K562 (cell line): ENCODE data around the gene C10orf71. TPM values are rescaled to one million over a fixed set of nuclear protein-coding genes. Genes with fewer than 3 reads are reported as not detected.

ENCODE experiments used
- ATAC-seq: fragments of 200-7000 bp; cut with Tn5 transposase; 3 replicates; pipeline ENCODE4 v1.9.1; 2020; ENCODE audit warnings: moderate library complexity
- BruUV-seq: library from RNA; stranded (reverse); fragments of 400-500 nt; replicated peaks from 2 replicates; lab custom pipeline; 2021; lab: Mats Ljungman, UMichigan
- CTCF ChIA-PET: fragments of 300-600 bp; formaldehyde crosslinking; extraction: SDS; loops from one replicate; lab custom pipeline; 2021; ENCODE audit warnings: low intra/inter-chr PET ratio; lab: Yijun Ruan, JAX
- POLR2A ChIA-PET: fragments of 300-600, 350-650 bp; sonication (Branson Sonifier 250); formaldehyde crosslinking; extraction: SDS; loops from one replicate; lab custom pipeline; 2021; ENCODE audit warnings: antibody characterized with exemption, inconsistent platforms; lab: Yijun Ruan, JAX
- DNase-seq, 4 experiments: peaks; one replicate each; pipeline versions ENCODE4 v3.0.0 to v3.0.0-alpha.2; 2011 to 2018; ENCODE audit warnings: low spot score in 3 of 4, mixed read lengths in 3 of 4; ENCODE audit errors: extremely low read depth in 1 of 4
- FAIRE-seq: peaks from 2 replicates; lab custom pipeline; 2011; peaks lifted over from hg19 to GRCh38; lab: Jason Lieb, UNC
- H2AFZ ChIP-seq: 2 replicates; pipeline ENCODE4 v1.6.0; 2011; ENCODE audit warnings: low read depth, low read length, control low read depth, inconsistent platforms
- H3K27ac ChIP-seq: fragments of 200-600 bp; 3 replicates; pipeline ENCODE4 v1.8.0; 2011; ENCODE audit warnings: low read depth, mild to moderate bottlenecking, control low read depth, inconsistent platforms, low read length, moderate library complexity, mixed read lengths; ENCODE audit errors: extremely low read depth
- H3K27me3 ChIP-seq, 2 experiments: fragments of 300-600 bp in 1 of 2; 2 replicates in 1 of 2; 3 replicates in 1 of 2; pipeline versions ENCODE4 v1.6.0 to v1.8.0; 2011; ENCODE audit warnings: inconsistent platforms in 2 of 2, low read length in 2 of 2, mild to moderate bottlenecking in 1 of 2, mixed read lengths in 1 of 2, moderate library complexity in 1 of 2; ENCODE audit not compliant: control insufficient read depth in 2 of 2, insufficient read depth in 2 of 2
- H3K36me3 ChIP-seq: fragments of 300-600 bp; 3 replicates; pipeline ENCODE4 v1.8.0; 2011; ENCODE audit warnings: mild to moderate bottlenecking, low read length, inconsistent platforms; ENCODE audit not compliant: control insufficient read depth, insufficient read depth
- H3K4me1 ChIP-seq, 2 experiments: fragments of 200-600 bp in 1 of 2; replicated peaks in 1 of 2; 2 replicates in 1 of 2; 3 replicates in 1 of 2; pipeline versions ENCODE4 v1.5.1 to v1.8.0; 2011; ENCODE audit warnings: inconsistent platforms in 2 of 2, low read length in 2 of 2, mild to moderate bottlenecking in 1 of 2, mixed read lengths in 1 of 2, moderate library complexity in 1 of 2; ENCODE audit not compliant: control insufficient read depth in 2 of 2, insufficient read depth in 2 of 2
- H3K4me2 ChIP-seq: 2 replicates; pipeline ENCODE4 v1.6.1; 2011; ENCODE audit warnings: low read length, control low read depth, inconsistent platforms, mixed read lengths; ENCODE audit not compliant: insufficient read depth
- H3K4me3 ChIP-seq: fragments of 200-600 bp; sonication (generic), shearing (Covaris generic); 2 replicates; pipeline ENCODE4 v1.5.1; 2016; ENCODE audit warnings: control low read depth, inconsistent platforms
- H3K79me2 ChIP-seq: fragments of 200-600 bp; 3 replicates; pipeline ENCODE4 v1.8.0; 2011; ENCODE audit warnings: low read length, inconsistent platforms; ENCODE audit not compliant: control insufficient read depth, insufficient read depth
- H3K9ac ChIP-seq, 2 experiments: 2 replicates each; pipeline versions ENCODE4 v1.6.0 to v1.6.1; 2011; ENCODE audit warnings: low read depth in 2 of 2, low read length in 2 of 2, control low read depth in 1 of 2, inconsistent platforms in 1 of 2, mild to moderate bottlenecking in 1 of 2, mixed read lengths in 1 of 2; ENCODE audit not compliant: insufficient read depth in 1 of 2
- H3K9me1 ChIP-seq: one replicate; pipeline ENCODE4 v1.6.0; 2011; ENCODE audit warnings: inconsistent platforms, mild to moderate bottlenecking, low read length, moderate library complexity; ENCODE audit not compliant: control insufficient read depth, insufficient read depth
- H3K9me3 ChIP-seq: replicated peaks from 2 replicates; pipeline ENCODE4 v1.5.1; 2011; ENCODE audit warnings: low read depth, low read length, inconsistent platforms; ENCODE audit not compliant: control insufficient read depth, insufficient read depth
- H4K20me1 ChIP-seq: replicated peaks from 2 replicates; pipeline ENCODE4 v1.6.1; 2011; ENCODE audit warnings: low read length, inconsistent platforms, mixed read lengths; ENCODE audit not compliant: control insufficient read depth, insufficient read depth
- BRD9 ChIP-seq: fragments of 450-650 bp; IDR thresholded peaks from 2 replicates; pipeline ENCODE4 v1.6.1; 2018; ENCODE audit warnings: low read depth; ENCODE audit not compliant: partially characterized antibody
- C11orf30 ChIP-seq: fragments of 450-650 bp; IDR thresholded peaks from 2 replicates; pipeline ENCODE4 v1.6.1; 2016; ENCODE audit warnings: low read depth, mild to moderate bottlenecking
- ELF1 ChIP-seq: fragments of 200-800 bp; sonication (Bioruptor generic); IDR thresholded peaks from 2 replicates; pipeline ENCODE4 v1.6.1; 2016; ENCODE audit warnings: missing genetic modification characterization, missing compliant biosample characterization
- EP300 ChIP-seq: IDR thresholded peaks from 2 replicates; pipeline ENCODE4 v1.6.1; 2012; ENCODE audit warnings: low read length, improper control_type of control experiment
- EP400 ChIP-seq: fragments of 450-650 bp; IDR thresholded peaks from 2 replicates; pipeline ENCODE4 v1.6.1; 2017; ENCODE audit warnings: antibody characterized with exemption, mild to moderate bottlenecking, moderate library complexity
- HDAC6 ChIP-seq: IDR thresholded peaks from 2 replicates; pipeline ENCODE4 v1.6.1; 2012; ENCODE audit warnings: low read depth, mild to moderate bottlenecking, control low read depth, inconsistent platforms, low read length, moderate library complexity
- HDGF ChIP-seq: fragments of 450-650 bp; IDR thresholded peaks from 2 replicates; pipeline ENCODE4 v1.6.1; 2016
- KAT8 ChIP-seq: fragments of 450-650 bp; IDR thresholded peaks from 2 replicates; pipeline ENCODE4 v1.6.1; 2016; ENCODE audit warnings: low read depth, mild to moderate bottlenecking
- KDM5B ChIP-seq: fragments of 200-600 bp; sonication (generic); IDR thresholded peaks from 2 replicates; pipeline ENCODE4 v1.6.1; 2012; ENCODE audit warnings: low read depth, mild to moderate bottlenecking, moderate library complexity, low read length, control low read depth, inconsistent platforms; ENCODE audit not compliant: insufficient replicate concordance
- KLF16 ChIP-seq: IDR thresholded peaks from 2 replicates; pipeline ENCODE4 v1.6.1; 2016; ENCODE audit warnings: antibody characterized with exemption
- POLR2A ChIP-seq: fragments of 450-650 bp; conservative IDR thresholded peaks from 2 replicates; pipeline ENCODE4 v1.6.1; 2016
- SIN3B ChIP-seq: fragments of 450-650 bp; IDR thresholded peaks from 2 replicates; pipeline ENCODE4 v1.6.1; 2017; ENCODE audit warnings: low read depth, mild to moderate bottlenecking, moderate library complexity
- ZBTB9 ChIP-seq: fragments of 450-650 bp; formaldehyde crosslinking; IDR thresholded peaks from 2 replicates; pipeline ENCODE4 v1.4.0; 2020; ENCODE audit warnings: mild to moderate bottlenecking, moderate library complexity
- ZC3H8 ChIP-seq: fragments of 450-650 bp; IDR thresholded peaks from 2 replicates; pipeline ENCODE4 v1.6.1; 2017
- WGBS: fragments of 100-300 bp; shearing (Covaris generic); methylation state at CpG from one replicate; pipeline ENCODE4 v1.1.6; 2016; ENCODE audit warnings: low coverage, mixed read lengths; ENCODE audit not compliant: insufficient coverage; ENCODE audit errors: missing lambda C conversion rate; 5-methylcytosine and 5-hydroxymethylcytosine counted together
- in situ Hi-C: fragments of 300-500 bp; cut with MboI; formaldehyde crosslinking; loops from 4 replicates; pipeline ENCODE4 v1.15.0; 2018; ENCODE audit warnings: inconsistent platforms, mixed read lengths
- intact Hi-C: fragments of 100-400 bp; cut with micrococcal nuclease; formaldehyde crosslinking; loops from 2 replicates; pipeline ENCODE4 v1.14.2; 2022
- polyA plus RNA-seq, 8 experiments: library from polyadenylated mRNA; depleted of rRNA in 4 of 8; stranded (reverse) in 5 of 8; unstranded in 3 of 8; fragments of >200 nt; fragmentation: Nextera tagmentation in 2 of 8; fragmentation: Illumina TruSeq in 1 of 8; extraction: Ambion mirVana in 2 of 8; extraction: Trizol in 1 of 8; gene quantifications; 2 replicates each; pipeline versions ENCODE4 v1.2.1 to v1.2.3, GENCODE V29; 2011 to 2014; ENCODE audit warnings: inconsistent platforms in 1 of 8, missing spikeins in 1 of 8
- total RNA-seq, 7 experiments: library from RNA; depleted of rRNA in 6 of 7; stranded (reverse); fragments of >200 nt in 6 of 7; fragmentation: Illumina TruSeq in 2 of 7; extraction: Trizol in 2 of 7; gene quantifications; 2 replicates each; pipeline versions ENCODE4 v1.2.1 to v1.2.3, GENCODE V29; 2011 to 2021; ENCODE audit warnings: low replicate concordance in 1 of 7
- TF ChIP-seq, protein P1 (sequence below): sonication (generic); formaldehyde crosslinking; IDR thresholded peaks from 2 replicates; pipeline ENCODE4 v1.8.0; 2023; ENCODE audit warnings: mild to moderate bottlenecking, missing genetic modification reagents
- TF ChIP-seq, protein P2 (sequence below): fragments of 250-450 bp; sonication (Bioruptor Pico); IDR thresholded peaks from 2 replicates; pipeline ENCODE4 v1.8.0; 2022; ENCODE audit warnings: inconsistent platforms, mild to moderate bottlenecking, moderate library complexity, borderline replicate concordance
- TF ChIP-seq, protein P3 (sequence below): fragments of 250-450 bp; sonication (Bioruptor Pico); IDR thresholded peaks from 2 replicates; pipeline ENCODE4 v1.5.0; 2021

Gene C10orf71
- total and polyA plus RNA-seq, 9 of the 15 experiments (the other 6 are each of a cell fraction or from before 2014, with no cell fraction given) = 0.06 to 4.5 (median 1.3) TPM

- peak; percentile 74 to 97 (median 84) for DNase-seq
- H2AFZ ChIP-seq = peak overlapping the region; percentile 98
- peak overlapping the region; percentile 90 to 94; a peak in 3 of 4 replicates for H3K9ac ChIP-seq
- ChIA-PET CTCF (interaction anchor here (0.6 kb wide), 1 partner anchor 120 kb away, joined by 3 read pairs; no protein-coding TSS in a partner anchor), POLR2A (interaction anchor here (0.5 to 2.1 kb wide), 9 partner anchors 10 to 136 kb away, joined by 3 to 12 read pairs (median 3); no protein-coding TSS in a partner anchor)
- peak overlapping the region; percentile 97 for H3K4me2 ChIP-seq
- H3K4me1 ChIP-seq = peaks cover 42 to 60% of the 10 kb centered on the region in 2 experiments
- H3K9me1 ChIP-seq = no peaks in the 10 kb centered on the region
- no peaks in the 10 kb centered on the region for H3K27me3 ChIP-seq
- peaks cover 5% of the 10 kb centered on the region; the same call in 2 of the 3 replicates for H3K36me3 ChIP-seq
- peak overlapping the region; percentile 38 for H3K4me3 ChIP-seq
- H4K20me1 ChIP-seq = no peaks in the 10 kb centered on the region
- no peaks in the 10 kb centered on the region for H3K9me3 ChIP-seq
- in situ Hi-C loops = no loop called here
- intact Hi-C loops = loop anchor here (2.0 to 5.0 kb wide), 2 partner anchors 83 to 124 kb away; no protein-coding TSS in a partner anchor
- peak; percentile 82 for ATAC-seq
- FAIRE-seq = peak; percentile 98
- peak overlapping the region; percentile 94 for H3K27ac ChIP-seq
- TSS peak; percentile 92 for BruUV-seq
- H3K79me2 ChIP-seq = peaks cover 39% of the 10 kb centered on the region
- WGBS = 3% methylated on average over 6 of the region's 6 CpGs
- TF ChIP-seq ELF1 (tag) (peak; percentile 67), SIN3B (no peak), HDGF (no peak), ZBTB9 (CRISPR knock-in tag) (peak; percentile 68; the same call in 1 of the 2 replicates), KAT8 (no peak), C11orf30 (0 out of 2 replicates have a peak, but pooled peaks have one; percentile 54), BRD9 (peak; percentile 92), KDM5B (no peak), KLF16 (peak; percentile 97), EP400 (peak; percentile 84), ZC3H8 (no peak), HDAC6 (no peak), EP300 (peak; percentile 93), POLR2A (peak; percentile 56; the same call in 1 of the 2 replicates)
- TF ChIP-seq, protein P1, sequence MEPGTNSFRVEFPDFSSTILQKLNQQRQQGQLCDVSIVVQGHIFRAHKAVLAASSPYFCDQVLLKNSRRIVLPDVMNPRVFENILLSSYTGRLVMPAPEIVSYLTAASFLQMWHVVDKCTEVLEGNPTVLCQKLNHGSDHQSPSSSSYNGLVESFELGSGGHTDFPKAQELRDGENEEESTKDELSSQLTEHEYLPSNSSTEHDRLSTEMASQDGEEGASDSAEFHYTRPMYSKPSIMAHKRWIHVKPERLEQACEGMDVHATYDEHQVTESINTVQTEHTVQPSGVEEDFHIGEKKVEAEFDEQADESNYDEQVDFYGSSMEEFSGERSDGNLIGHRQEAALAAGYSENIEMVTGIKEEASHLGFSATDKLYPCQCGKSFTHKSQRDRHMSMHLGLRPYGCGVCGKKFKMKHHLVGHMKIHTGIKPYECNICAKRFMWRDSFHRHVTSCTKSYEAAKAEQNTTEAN (CRISPR knock-in tag) = no peak
- TF ChIP-seq, protein P2, sequence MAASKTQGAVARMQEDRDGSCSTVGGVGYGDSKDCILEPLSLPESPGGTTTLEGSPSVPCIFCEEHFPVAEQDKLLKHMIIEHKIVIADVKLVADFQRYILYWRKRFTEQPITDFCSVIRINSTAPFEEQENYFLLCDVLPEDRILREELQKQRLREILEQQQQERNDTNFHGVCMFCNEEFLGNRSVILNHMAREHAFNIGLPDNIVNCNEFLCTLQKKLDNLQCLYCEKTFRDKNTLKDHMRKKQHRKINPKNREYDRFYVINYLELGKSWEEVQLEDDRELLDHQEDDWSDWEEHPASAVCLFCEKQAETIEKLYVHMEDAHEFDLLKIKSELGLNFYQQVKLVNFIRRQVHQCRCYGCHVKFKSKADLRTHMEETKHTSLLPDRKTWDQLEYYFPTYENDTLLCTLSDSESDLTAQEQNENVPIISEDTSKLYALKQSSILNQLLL (CRISPR knock-in tag) = no peak
- TF ChIP-seq, protein P3, sequence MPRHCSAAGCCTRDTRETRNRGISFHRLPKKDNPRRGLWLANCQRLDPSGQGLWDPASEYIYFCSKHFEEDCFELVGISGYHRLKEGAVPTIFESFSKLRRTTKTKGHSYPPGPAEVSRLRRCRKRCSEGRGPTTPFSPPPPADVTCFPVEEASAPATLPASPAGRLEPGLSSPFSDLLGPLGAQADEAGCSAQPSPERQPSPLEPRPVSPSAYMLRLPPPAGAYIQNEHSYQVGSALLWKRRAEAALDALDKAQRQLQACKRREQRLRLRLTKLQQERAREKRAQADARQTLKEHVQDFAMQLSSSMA (CRISPR knock-in tag) = no peak
Measured at GRCh38 chr10:49300140-49300974, 1.4 kb downstream of the C10orf71 start.
